GM23248 (cell line): ENCODE measurements around the gene CCDC54.

Source experiments
- EZH2 ChIP-seq: fragments of 200-600 bp; sonication (generic); IDR thresholded peaks from 2 replicates; pipeline ENCODE4 v1.6.1; 2018; ENCODE audit warnings: antibody characterized with exemption, mild to moderate bottlenecking; ENCODE audit not compliant: insufficient read depth, poor library complexity, severe bottlenecking
- EZH2phosphoT487 ChIP-seq: fragments of 200-600 bp; sonication (generic); IDR thresholded peaks from 2 replicates; pipeline ENCODE4 v1.6.1; 2018; ENCODE audit warnings: antibody characterized with exemption, moderate library complexity, mild to moderate bottlenecking, low read depth; ENCODE audit not compliant: insufficient read depth

DNA sequence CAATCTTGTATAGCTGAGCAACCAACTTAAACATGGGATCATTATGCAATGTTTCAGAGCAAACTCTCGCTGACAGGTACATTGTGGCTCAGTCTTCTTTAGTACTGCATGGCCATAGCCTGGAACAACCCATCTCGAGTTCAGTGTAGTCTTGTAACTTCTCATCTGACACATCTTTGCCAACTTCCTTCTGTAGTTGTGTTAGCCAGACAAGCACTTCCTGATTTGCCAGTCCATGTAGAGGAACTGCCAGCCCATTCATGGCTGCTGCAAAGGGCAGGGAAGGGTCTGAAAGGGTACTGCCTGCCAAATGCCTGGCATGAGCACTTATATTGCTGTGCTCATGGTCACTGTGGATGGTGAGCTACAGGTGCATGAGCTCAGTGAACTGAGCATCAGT is 49.2 kb upstream of the CCDC54 start:
- no peak for TF ChIP-seq EZH2
- no peak for TF ChIP-seq EZH2phosphoT487
